GM12873 (cell line): ENCODE measurements around the gene SETMAR.

Experiments used
- TF ChIP-seq, protein P1 (sequence below): IDR thresholded peaks from 2 replicates; pipeline ENCODE4 v1.5.1; 2012; ENCODE audit warnings: low read depth, mild to moderate bottlenecking, moderate library complexity, low read length, control low read depth; ENCODE audit not compliant: insufficient read depth; ENCODE audit errors: missing control alignments

The SETMAR gene

DNA sequence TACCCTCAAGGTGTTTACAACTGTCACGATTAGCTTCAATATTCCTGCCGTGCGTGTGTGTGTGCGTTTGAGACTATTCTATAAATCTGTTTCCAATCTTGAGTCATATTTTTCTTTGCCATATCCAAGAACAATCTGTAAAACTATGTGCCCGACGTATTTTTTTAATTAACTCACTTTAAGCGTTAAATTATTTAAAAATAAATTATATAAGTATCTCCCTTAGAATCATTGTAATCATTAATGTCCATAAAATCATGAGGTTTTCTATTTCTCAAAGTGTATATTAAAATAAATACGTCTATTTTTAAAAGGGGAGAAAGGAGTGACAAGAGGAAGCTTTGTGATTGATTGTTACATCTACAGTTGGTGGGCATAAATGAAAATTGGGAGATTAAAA, 2.9 kb downstream of the SETMAR start:
- TF ChIP-seq, protein P1, sequence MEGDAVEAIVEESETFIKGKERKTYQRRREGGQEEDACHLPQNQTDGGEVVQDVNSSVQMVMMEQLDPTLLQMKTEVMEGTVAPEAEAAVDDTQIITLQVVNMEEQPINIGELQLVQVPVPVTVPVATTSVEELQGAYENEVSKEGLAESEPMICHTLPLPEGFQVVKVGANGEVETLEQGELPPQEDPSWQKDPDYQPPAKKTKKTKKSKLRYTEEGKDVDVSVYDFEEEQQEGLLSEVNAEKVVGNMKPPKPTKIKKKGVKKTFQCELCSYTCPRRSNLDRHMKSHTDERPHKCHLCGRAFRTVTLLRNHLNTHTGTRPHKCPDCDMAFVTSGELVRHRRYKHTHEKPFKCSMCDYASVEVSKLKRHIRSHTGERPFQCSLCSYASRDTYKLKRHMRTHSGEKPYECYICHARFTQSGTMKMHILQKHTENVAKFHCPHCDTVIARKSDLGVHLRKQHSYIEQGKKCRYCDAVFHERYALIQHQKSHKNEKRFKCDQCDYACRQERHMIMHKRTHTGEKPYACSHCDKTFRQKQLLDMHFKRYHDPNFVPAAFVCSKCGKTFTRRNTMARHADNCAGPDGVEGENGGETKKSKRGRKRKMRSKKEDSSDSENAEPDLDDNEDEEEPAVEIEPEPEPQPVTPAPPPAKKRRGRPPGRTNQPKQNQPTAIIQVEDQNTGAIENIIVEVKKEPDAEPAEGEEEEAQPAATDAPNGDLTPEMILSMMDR = no peak

DNA sequence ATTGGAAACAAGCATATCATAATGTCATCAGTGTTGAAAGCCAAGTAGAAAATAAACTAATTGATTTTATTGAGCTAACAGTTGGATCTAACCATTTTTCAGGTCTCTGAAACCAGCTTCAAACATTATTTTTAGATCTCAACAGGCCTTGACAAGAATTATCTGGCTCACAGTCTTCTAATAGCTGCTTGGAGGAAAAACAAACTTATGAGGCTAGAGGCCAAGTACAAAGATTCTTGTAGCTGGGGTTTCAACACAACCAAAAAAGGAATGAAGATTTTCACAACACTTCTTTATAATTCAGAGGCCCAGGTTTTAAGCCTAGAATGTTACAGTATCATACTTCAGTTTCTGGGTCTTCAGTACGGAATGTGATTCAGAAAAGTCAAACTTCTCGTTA, 3.7 kb downstream of the SETMAR start:
- TF ChIP-seq, protein P1 = no peak

DNA sequence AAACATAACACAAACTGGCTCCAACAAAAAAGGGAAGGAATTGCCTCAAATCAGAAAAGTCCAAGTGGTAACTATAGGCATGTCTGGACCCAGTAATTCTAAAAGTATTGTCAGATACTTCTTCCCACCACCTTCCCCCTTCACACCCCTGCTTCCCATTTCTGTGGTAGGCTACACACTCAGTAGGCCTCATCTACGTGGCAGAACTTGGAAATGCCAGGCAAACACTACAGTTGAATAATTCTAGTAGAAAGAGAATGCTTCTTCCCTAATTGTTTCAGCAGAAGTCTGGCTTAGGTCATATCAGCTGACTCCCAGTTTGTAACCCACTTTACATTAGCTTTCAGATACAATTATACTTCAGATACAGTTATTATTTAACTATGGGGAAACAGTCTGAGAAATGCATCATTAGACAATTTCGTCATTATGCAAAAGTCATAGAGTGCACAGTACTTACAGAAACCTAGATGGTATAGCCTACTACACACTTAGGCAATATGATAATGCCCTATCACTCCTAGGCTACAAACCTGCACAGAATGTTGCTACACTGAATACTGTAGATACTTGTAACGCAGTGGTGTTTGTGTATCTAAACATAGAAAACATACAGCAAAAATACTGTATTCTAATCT, 6.4 kb downstream of the SETMAR start:
- TF ChIP-seq, protein P1 = no peak

DNA sequence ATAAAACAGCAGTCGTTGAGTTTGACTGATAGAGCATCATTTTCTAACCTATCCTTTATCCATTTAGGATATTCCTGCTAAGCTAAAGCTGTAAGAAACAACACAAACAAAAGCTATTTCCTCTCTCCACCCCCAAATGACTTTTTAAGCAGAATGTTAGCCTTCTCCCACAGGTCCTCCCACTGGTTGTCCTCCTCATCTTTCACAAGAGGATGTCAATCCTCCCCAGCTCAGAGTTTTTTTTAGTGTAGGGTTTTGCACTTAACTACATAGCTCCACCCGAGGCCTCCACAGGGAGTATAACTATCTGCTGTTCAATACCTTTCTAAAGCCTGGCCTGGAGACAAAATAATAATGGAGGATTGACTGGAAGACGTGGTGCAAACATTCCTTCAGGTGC, 7.8 kb downstream of the SETMAR start:
- TF ChIP-seq, protein P1 = no peak

DNA sequence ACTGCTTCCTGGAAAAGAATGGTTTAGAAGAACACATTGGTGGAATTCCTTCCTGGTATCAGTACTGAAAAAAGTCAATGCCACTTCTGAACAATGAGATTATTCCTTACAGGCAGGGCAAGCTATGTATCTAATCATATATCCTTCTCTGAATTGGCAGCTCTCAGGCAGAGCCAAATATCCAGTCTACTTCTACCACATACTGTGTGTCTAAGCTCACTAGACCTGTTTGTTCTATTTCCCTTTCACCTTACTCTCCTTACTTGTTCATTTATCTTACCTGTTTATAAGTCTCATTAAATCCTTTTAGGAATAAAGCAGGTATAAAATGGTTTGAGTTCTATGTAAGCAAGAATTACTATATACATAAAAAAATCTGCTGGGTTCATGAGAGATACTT, 8.3 kb downstream of the SETMAR start:
- TF ChIP-seq, protein P1 = no peak

DNA sequence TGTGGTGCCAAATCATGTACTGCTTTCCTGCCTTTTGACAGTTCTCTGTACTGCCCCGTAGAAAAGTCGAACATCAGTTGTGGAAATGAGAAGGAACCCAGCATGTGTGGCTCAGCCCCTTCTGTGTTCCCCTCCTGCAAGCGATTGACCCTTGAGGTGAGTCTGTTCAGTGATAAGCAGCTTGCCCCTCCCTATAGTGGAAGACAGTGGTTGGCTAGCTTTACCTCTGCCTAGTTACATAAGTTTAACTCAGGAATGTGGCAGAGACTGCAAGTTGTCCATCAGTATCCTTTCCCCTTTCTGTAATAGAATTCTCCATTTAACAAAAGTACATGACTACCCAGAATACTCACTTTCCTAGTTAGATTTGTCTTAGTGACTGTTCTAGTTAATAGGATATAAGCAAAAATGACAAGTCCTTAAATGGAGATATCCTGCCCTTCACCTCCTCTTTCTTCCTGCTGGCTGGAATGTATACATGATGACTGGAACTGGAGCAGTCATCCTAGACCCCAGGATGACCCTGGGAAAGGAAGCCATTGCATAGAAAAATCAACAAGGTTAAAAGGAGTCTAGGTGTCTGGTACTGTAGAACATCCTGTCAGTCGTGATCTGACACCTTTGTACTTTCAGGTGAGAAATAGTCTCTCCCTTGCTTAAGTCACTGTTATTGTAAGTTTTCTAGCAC, 10.6 kb downstream of the SETMAR start:
- TF ChIP-seq, protein P1 = no peak

DNA sequence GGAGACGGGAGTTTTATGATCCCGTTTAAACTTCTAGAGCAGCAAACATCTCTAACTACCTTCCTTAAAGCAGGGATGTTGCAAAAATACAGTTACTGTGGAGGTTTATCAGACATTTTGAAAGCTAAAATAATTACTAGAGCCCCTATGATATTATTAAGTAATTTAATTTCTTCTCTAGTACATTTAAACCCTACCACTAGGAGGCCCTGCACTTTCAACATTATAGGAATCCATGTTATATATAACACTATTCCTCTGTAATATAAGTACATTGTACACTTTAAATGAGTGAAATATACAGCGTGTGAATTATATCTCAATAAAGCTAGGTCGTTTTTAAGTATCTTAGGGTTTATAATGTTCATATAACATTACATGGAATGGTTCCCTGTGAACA, 11.5 kb downstream of the SETMAR start:
- TF ChIP-seq, protein P1 = peak; percentile 13
